Measurements from ENCODE around the gene RNF125. TPM values are rescaled to one million over a fixed set of nuclear protein-coding genes. Genes with fewer than 3 reads are reported as not detected.

Gene RNF125
- total and polyA plus RNA-seq, 2 experiments from 2014 or later, result 11.4 to 29.2 TPM

GRCh38 chr18:32078845-32079244, 60.2 kb downstream of the RNF125 start:
- TF ChIP-seq EZH2 (IDR thresholded peaks at IDR 0.05; ENCODE audit: low read depth, unreplicated experiment) (no peak), STAT1 (IDR thresholded peaks at IDR 0.05; ENCODE audit: unreplicated experiment) (no peak), NANOG (IDR thresholded peaks at IDR 0.05; ENCODE audit: borderline replicate concordance) (no peak), CREB1 (CRISPR knock-in tag; IDR thresholded peaks at IDR 0.05; ENCODE audit: low read depth) (no peak), ZNF462 (CRISPR knock-in tag; IDR thresholded peaks at IDR 0.05) (no peak), JUNB (IDR thresholded peaks at IDR 0.05; ENCODE audit: unreplicated experiment) (no peak), CTCF (conservative IDR thresholded peaks at IDR 0.05; ENCODE audit: low read depth in 2 of 2) (no peak), ZNF114 (CRISPR knock-in tag; IDR thresholded peaks at IDR 0.05) (no peak)
- H3K27me3 ChIP-seq (ENCODE audit: insufficient read depth), result no peaks in the 10 kb centered on the region
- ATAC-seq, result no peak
- H3K4me2 ChIP-seq, result no peak overlapping the region
- 0 out of 2 replicates have a peak, but pooled peaks cover 5% of the 10 kb centered on the region for H3K9me2 ChIP-seq (ENCODE audit: insufficient read depth)
- no peaks in the 10 kb centered on the region for H3F3A ChIP-seq (replicated peaks; ENCODE audit: low read depth)
- no peak for DNase-seq (ENCODE audit: low spot score)
- Mint-ChIP-seq H3K27ac (no peak overlapping the region), H3K27me3 (ENCODE audit: insufficient read depth, low read depth, poor library complexity) (no peaks in the 10 kb centered on the region), H3K4me3 (no peak overlapping the region), H3K9me3 (no peaks in the 10 kb centered on the region), H3K36me3 (ENCODE audit: low read depth) (no peaks in the 10 kb centered on the region; the same call in 2 of the 3 replicates), H3K4me1 (no peaks in the 10 kb centered on the region)
- no peaks in the 10 kb centered on the region for H3K79me2 ChIP-seq (replicated peaks; ENCODE audit: insufficient read depth)
- H3K4me1 ChIP-seq (ENCODE audit: insufficient read depth), result no peaks in the 10 kb centered on the region
- H3K4me3 ChIP-seq, result no peak overlapping the region
- H2AFZ ChIP-seq, result no peak overlapping the region
- H3K27ac ChIP-seq (ENCODE audit: low read depth), result no peak overlapping the region
- H4K20me1 ChIP-seq (replicated peaks; ENCODE audit: insufficient read depth), result no peaks in the 10 kb centered on the region
- H3K36me3 ChIP-seq (ENCODE audit: insufficient read depth), result no peaks in the 10 kb centered on the region

Measured in GM23338 (cell line).